Measurements from ENCODE around the gene TAGLN2.
A peak's percentile ranks its signal among the peaks of the same experiment; 100 is the strongest.

The TAGLN2 gene

DNA sequence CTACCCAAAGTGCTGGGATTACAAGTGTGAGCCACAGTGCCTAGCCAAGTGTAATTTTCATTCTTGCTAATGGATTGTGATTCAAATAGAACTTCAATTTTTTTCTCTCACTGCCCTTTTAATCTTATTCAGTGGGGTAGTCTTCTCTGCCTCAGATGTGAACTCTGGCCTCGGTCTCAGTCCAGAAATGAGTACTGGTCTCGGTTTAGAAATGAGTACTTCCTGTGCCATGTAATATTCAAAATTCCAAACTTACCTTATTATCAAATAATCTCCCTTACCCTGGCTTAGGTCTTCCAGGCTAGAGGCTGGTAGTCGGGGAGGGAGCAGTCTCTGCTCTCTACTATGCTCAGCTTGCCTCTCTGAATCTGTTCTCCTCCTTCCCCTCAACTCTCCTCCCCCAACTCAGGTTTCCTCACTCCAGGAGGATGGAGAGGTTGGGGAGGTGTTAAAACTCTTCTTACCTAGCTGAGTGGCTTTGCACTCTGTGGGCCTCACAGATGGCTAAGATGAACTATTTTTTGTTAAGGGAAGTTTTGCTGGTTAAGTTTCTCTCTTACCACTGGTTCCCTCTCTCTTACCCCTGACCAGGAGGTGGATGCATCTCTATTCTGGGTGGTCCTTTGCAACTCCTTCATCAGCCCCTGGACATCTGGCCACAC lies 33.5 kb upstream of the TAGLN2 start:
- peak; percentile 33 for DNase-seq (ENCODE audit: low spot score)
- in situ Hi-C loops (cut with MboI; ENCODE audit: low pct_unique_long_range_greater_than_20kb, low sequenced_read_pairs, unreplicated experiment), result no loop called here
- TF ChIP-seq, protein P1, sequence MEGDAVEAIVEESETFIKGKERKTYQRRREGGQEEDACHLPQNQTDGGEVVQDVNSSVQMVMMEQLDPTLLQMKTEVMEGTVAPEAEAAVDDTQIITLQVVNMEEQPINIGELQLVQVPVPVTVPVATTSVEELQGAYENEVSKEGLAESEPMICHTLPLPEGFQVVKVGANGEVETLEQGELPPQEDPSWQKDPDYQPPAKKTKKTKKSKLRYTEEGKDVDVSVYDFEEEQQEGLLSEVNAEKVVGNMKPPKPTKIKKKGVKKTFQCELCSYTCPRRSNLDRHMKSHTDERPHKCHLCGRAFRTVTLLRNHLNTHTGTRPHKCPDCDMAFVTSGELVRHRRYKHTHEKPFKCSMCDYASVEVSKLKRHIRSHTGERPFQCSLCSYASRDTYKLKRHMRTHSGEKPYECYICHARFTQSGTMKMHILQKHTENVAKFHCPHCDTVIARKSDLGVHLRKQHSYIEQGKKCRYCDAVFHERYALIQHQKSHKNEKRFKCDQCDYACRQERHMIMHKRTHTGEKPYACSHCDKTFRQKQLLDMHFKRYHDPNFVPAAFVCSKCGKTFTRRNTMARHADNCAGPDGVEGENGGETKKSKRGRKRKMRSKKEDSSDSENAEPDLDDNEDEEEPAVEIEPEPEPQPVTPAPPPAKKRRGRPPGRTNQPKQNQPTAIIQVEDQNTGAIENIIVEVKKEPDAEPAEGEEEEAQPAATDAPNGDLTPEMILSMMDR (IDR thresholded peaks at IDR 0.05; ENCODE audit: extremely low read depth, insufficient read depth, missing control alignments), result no peak

DNA sequence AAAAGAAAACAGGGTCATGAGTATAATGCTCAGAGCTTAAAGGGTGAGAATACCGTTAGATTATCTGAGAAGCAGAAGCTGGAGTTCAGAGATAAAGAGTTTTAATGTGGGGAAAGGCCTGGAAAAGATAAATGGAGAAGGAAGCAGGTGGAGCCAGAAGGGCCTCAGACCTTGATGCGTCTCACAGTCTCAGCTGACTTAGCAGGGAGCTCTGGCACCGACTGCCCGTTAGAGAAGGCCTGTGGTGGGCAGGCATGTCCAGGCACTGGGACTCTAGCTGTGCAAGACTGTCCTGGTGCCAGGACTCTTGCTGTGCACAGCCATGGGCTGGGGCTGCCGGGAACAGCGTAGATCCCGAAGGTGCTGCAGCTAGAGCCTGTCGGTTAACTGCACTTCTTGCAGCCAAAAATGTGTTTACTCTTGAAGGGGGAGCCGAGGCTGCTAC lies 32.5 kb upstream of the TAGLN2 start:
- in situ Hi-C loops (cut with MboI; ENCODE audit: low pct_unique_long_range_greater_than_20kb, low sequenced_read_pairs, unreplicated experiment), result no loop called here
- no peak for DNase-seq (ENCODE audit: low spot score)
- TF ChIP-seq, protein P1 (IDR thresholded peaks at IDR 0.05; ENCODE audit: extremely low read depth, insufficient read depth, missing control alignments), result no peak

DNA sequence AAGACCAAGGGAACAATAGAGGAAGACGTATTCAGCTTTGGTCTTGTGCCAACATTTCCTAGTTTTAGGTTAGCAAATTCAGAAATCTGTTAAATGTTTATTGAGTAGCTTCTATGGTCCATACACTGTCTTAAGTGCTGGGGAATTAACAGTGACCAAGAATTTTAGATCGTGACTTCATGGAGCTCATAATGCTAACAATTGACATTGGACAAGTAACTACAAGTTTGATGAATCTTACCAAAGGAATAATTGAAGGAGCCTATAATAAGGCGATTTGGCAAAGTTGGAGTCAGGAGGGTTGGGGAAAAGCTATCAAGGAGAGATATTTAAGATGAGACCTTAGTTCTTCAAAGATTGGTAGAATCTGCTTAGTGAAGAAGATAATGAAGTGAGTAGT lies 30.1 kb upstream of the TAGLN2 start:
- TF ChIP-seq, protein P1 (IDR thresholded peaks at IDR 0.05; ENCODE audit: extremely low read depth, insufficient read depth, missing control alignments), result no peak
- in situ Hi-C loops (cut with MboI; ENCODE audit: low pct_unique_long_range_greater_than_20kb, low sequenced_read_pairs, unreplicated experiment), result no loop called here
- no peak for DNase-seq (ENCODE audit: low spot score)

DNA sequence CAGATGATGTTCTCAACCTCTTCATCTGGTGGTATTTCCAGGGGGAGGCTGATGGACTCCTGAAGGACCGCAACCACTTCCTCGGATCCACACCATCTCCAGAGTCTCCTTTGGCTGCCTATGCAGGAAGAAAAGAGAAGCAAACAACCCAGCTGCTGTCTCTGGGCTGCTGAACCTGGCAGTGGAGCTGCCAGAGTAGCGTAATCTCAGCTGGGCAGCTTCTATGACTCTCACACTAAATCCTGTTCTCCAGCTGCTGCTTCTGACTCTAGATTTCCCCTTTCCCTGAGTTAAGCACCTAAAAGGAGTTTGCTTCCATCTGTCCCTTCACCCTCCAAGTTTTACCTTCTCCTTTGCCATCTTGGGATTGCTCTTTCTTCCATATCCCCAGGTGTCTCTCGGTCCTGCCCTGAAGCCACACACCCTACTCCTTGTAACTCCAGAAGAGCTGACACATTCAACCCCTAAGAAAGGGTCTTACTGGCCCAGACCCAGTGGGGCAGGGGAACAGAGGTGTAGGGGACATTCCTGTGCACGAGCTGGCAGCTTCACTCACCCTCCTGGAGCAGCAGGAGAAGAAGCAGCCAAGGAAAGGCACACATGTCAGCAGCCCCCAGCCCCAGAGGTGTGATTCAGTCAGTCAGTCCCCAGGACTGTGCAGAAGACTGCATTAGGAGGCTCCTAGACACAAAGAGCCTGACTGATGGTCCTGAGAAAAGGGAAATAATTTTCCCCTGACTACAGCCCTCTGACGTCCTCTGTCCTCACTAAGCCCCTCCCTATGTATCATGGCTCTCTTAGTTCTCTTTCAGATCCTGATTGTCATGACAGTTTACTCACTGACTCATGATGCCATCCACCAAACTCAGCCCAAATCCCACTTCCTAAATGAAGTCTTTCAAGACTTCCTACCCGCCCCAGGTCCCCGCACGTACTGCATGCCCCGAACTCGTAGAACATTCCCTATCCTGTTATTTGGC lies 28.5 kb upstream of the TAGLN2 start, which contains the start of gene SLAMF9:
SLAMF9 (minus strand) TSS at position 702 of the 980 bp plus-strand sequence; CDS start at position 602, 100 bp downstream.
- DNase-seq (ENCODE audit: low spot score), result no peak
- TF ChIP-seq, protein P1 (IDR thresholded peaks at IDR 0.05; ENCODE audit: extremely low read depth, insufficient read depth, missing control alignments), result no peak
- in situ Hi-C loops (cut with MboI; ENCODE audit: low pct_unique_long_range_greater_than_20kb, low sequenced_read_pairs, unreplicated experiment), result no loop called here

DNA sequence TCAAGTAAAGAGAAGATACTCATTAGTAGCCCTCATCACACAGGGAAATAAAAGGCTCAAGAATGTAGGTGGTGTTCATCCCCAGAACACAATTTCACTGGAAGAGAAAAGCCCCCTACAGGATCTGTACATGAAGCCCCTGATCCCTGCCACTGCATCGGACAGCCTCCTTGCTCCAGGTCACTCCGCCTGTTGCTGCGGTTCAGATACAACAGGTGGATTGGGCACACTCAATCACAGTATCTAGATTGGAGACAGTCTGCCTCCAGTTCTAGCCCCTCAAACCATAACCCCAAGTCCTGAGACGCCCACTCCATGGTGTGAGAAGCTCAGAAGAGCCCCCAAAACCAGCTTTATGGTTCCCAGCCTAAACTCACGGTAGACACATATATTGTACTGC lies 27.6 kb upstream of the TAGLN2 start:
- in situ Hi-C loops (cut with MboI; ENCODE audit: low pct_unique_long_range_greater_than_20kb, low sequenced_read_pairs, unreplicated experiment), result no loop called here
- no peak for DNase-seq (ENCODE audit: low spot score)
- TF ChIP-seq, protein P1 (IDR thresholded peaks at IDR 0.05; ENCODE audit: extremely low read depth, insufficient read depth, missing control alignments), result no peak

DNA sequence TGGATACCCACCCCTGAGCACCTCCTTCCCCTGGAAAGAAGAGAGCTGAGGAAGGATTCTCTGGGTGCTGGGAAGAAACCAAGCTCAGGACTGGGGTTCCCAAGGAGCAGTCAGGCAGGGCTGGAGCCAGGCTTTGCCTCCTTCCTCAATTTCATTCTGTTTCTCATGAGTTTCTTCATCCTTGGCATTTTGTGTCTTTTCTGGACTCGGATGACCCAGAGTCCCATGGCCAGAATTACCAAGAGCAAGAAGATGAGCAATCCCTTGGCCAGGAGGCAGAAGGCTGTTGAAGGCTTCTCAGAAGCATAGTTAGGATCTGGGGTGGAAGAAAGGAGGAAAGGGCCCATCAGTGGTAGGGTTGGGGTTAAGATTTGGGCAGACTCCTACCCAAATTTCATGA lies 26.2 kb upstream of the TAGLN2 start:
- TF ChIP-seq, protein P1 (IDR thresholded peaks at IDR 0.05; ENCODE audit: extremely low read depth, insufficient read depth, missing control alignments), result no peak
- no peak for DNase-seq (ENCODE audit: low spot score)
- in situ Hi-C loops (cut with MboI; ENCODE audit: low pct_unique_long_range_greater_than_20kb, low sequenced_read_pairs, unreplicated experiment), result no loop called here

Measured in GM13977 (cell line).